HepG2 (cell line): Measurements from ENCODE around the gene DMRT3. TPM values are rescaled to one million over a fixed set of nuclear protein-coding genes. Genes with fewer than 3 reads are reported as not detected.

Experiments
- ATAC-seq: fragments of 200-7000 bp; cut with Tn5 transposase; 3 replicates; pipeline ENCODE4 v1.9.1; 2020; ENCODE audit warnings: mild to moderate bottlenecking, moderate library complexity
- BruUV-seq: library from RNA; stranded (reverse); fragments of 400-500 nt; replicated peaks from 2 replicates; lab custom pipeline; 2021; lab: Mats Ljungman, UMichigan
- CTCF ChIA-PET: fragments of 300-600 bp; formaldehyde crosslinking; extraction: SDS; loops from one replicate; lab custom pipeline; 2021; ENCODE audit warnings: low total read pairs, inconsistent platforms, low intra/inter-chr PET ratio; lab: Yijun Ruan, JAX
- POLR2A ChIA-PET: fragments of 350-600 bp; sonication (Branson Sonifier 250); formaldehyde crosslinking; loops from one replicate; lab custom pipeline; 2020; ENCODE audit warnings: antibody characterized with exemption, inconsistent platforms; lab: Yijun Ruan, JAX
- DNase-seq: peaks from one replicate; pipeline ENCODE4 v3.0.0-alpha.2; 2015; ENCODE audit warnings: low spot score
- FAIRE-seq: peaks from 3 replicates; lab custom pipeline; 2011; peaks lifted over from hg19 to GRCh38; lab: Jason Lieb, UNC
- H2AFZ ChIP-seq: one replicate; pipeline ENCODE4 v1.6.1; 2011; ENCODE audit warnings: low read length, inconsistent platforms
- H3K27ac ChIP-seq: fragments of 300-600 bp; 3 replicates; pipeline ENCODE4 v1.8.0; 2011; ENCODE audit warnings: mixed run types, mild to moderate bottlenecking, mixed read lengths, low read length, inconsistent platforms; ENCODE audit not compliant: insufficient read depth; ENCODE audit errors: extremely low read length
- H3K27me3 ChIP-seq, 2 experiments: fragments of 200-600 bp in 1 of 2; 2 replicates in 1 of 2; 3 replicates in 1 of 2; pipeline versions ENCODE4 v1.6.0 to v1.8.0; 2011; ENCODE audit warnings: low read length in 2 of 2, mild to moderate bottlenecking in 2 of 2, moderate library complexity in 2 of 2, inconsistent platforms in 1 of 2; ENCODE audit not compliant: insufficient read depth in 2 of 2, control insufficient read depth in 1 of 2
- H3K36me3 ChIP-seq, 2 experiments: fragments of 200-600 bp in 1 of 2; replicated peaks in 1 of 2; 2 replicates in 1 of 2; 3 replicates in 1 of 2; pipeline versions ENCODE4 v1.5.1 to v1.8.0; 2011; ENCODE audit warnings: low read length in 2 of 2, inconsistent platforms in 1 of 2; ENCODE audit not compliant: insufficient read depth in 2 of 2, control insufficient read depth in 1 of 2
- H3K4me1 ChIP-seq: 2 replicates; pipeline ENCODE4 v1.5.1; 2012; ENCODE audit warnings: low read length, inconsistent platforms; ENCODE audit not compliant: insufficient read depth
- H3K4me2 ChIP-seq: 2 replicates; pipeline ENCODE4 v1.6.0; 2011; ENCODE audit warnings: low read depth, low read length, inconsistent platforms
- H3K4me3 ChIP-seq, 3 experiments: fragments of 200-600 bp in 1 of 3; sonication (generic), shearing (Covaris generic) in 1 of 3; replicated peaks in 1 of 3; 2 replicates each; pipeline ENCODE4 v1.5.1; 2011 to 2016; ENCODE audit warnings: low read length in 3 of 3, inconsistent platforms in 2 of 3, low read depth in 2 of 3, mild to moderate bottlenecking in 2 of 3, control low read depth in 1 of 3, mixed read lengths in 1 of 3; ENCODE audit not compliant: insufficient read depth in 1 of 3
- H3K79me2 ChIP-seq: one replicate; pipeline ENCODE4 v1.6.1; 2011; ENCODE audit warnings: low read length, inconsistent platforms; ENCODE audit not compliant: insufficient read depth
- H3K9ac ChIP-seq: 2 replicates; pipeline ENCODE4 v1.6.0; 2011; ENCODE audit warnings: mild to moderate bottlenecking, low read depth, low read length, inconsistent platforms; ENCODE audit not compliant: insufficient read depth
- H3K9me3 ChIP-seq: 2 replicates; pipeline ENCODE4 v1.5.1; 2012; ENCODE audit warnings: mild to moderate bottlenecking, low read length
- H4K20me1 ChIP-seq: 2 replicates; pipeline ENCODE4 v1.6.0; 2011; ENCODE audit warnings: inconsistent platforms, mild to moderate bottlenecking, low read length, moderate library complexity; ENCODE audit not compliant: insufficient read depth
- E2F1 ChIP-seq: sonication (generic); formaldehyde crosslinking; IDR thresholded peaks from 2 replicates; pipeline ENCODE4 v1.5.0; 2020; ENCODE audit warnings: missing genetic modification reagents
- PRDM10 ChIP-seq: sonication (generic); formaldehyde crosslinking; IDR thresholded peaks from 2 replicates; pipeline ENCODE4 v1.4.0; 2020; ENCODE audit warnings: low read depth, missing genetic modification reagents
- THRA ChIP-seq: sonication (generic); formaldehyde crosslinking; IDR thresholded peaks from 2 replicates; pipeline ENCODE4 v1.4.0; 2020; ENCODE audit warnings: missing genetic modification reagents, borderline replicate concordance
- ZKSCAN8 ChIP-seq: IDR thresholded peaks from 2 replicates; pipeline ENCODE4 v1.6.1; 2016; ENCODE audit warnings: borderline replicate concordance, missing genetic modification reagents, missing compliant biosample characterization
- ZNF550 ChIP-seq: sonication (generic); formaldehyde crosslinking; IDR thresholded peaks from 2 replicates; pipeline ENCODE4 v1.4.0; 2020; ENCODE audit warnings: mild to moderate bottlenecking, missing genetic modification reagents, borderline replicate concordance
- ZNF737 ChIP-seq: sonication (generic); formaldehyde crosslinking; IDR thresholded peaks from 2 replicates; pipeline ENCODE4 v1.5.0; 2020; ENCODE audit warnings: missing genetic modification reagents, mild to moderate bottlenecking, borderline replicate concordance
- ZNF878 ChIP-seq: sonication (generic); formaldehyde crosslinking; IDR thresholded peaks from 2 replicates; pipeline ENCODE4 v1.8.1; 2023; ENCODE audit warnings: mild to moderate bottlenecking, missing genetic modification reagents, moderate library complexity
- ZSCAN29 ChIP-seq: sonication (generic); formaldehyde crosslinking; conservative IDR thresholded peaks from 2 replicates; pipeline ENCODE4 v1.4.0; 2020; ENCODE audit warnings: mild to moderate bottlenecking, missing genetic modification reagents
- WGBS: methylation state at CpG from one replicate; pipeline ENCODE4 v1.1.6; 2017; ENCODE audit warnings: low lambda C conversion rate; 5-methylcytosine and 5-hydroxymethylcytosine counted together
- in situ Hi-C: cut with HindIII; loops from 2 replicates; pipeline ENCODE4 v1.10.0; 2017; ENCODE audit warnings: low pct_unique_long_range_greater_than_20kb; ENCODE audit not compliant: extremely low pct_ligation_motif_present
- intact Hi-C: fragments of 100-400 bp; cut with micrococcal nuclease; formaldehyde crosslinking; loops from one replicate; pipeline ENCODE4 v1.10.0; 2022; ENCODE audit not compliant: unreplicated experiment
- polyA plus RNA-seq, 8 experiments: library from polyadenylated mRNA; depleted of rRNA in 3 of 8; stranded (reverse) in 7 of 8; unstranded in 1 of 8; fragments of >200 nt; fragmentation: Illumina TruSeq in 4 of 8; extraction: Trizol in 4 of 8; gene quantifications; 2 replicates each; pipeline versions ENCODE4 v1.2.1 to v1.2.3, GENCODE V29; 2011 to 2016; ENCODE audit warnings: low read depth in 4 of 8, missing spikeins in 1 of 8, mixed read lengths in 1 of 8; ENCODE audit not compliant: insufficient read depth in 1 of 8
- total RNA-seq, 5 experiments: library from RNA; depleted of rRNA; stranded (reverse); fragments of >200 nt; fragmentation: Illumina TruSeq; extraction: Trizol; gene quantifications; 2 replicates each; pipeline ENCODE4 v1.2.3, GENCODE V29; 2016; ENCODE audit warnings: low read depth in 1 of 5
- TF ChIP-seq, protein P1 (sequence below): sonication (generic); formaldehyde crosslinking; IDR thresholded peaks from 2 replicates; pipeline ENCODE4 v1.9.0; 2021; ENCODE audit warnings: missing genetic modification reagents, borderline replicate concordance
- TF ChIP-seq, protein P2 (sequence below): sonication (generic); formaldehyde crosslinking; IDR thresholded peaks from 2 replicates; pipeline ENCODE4 v1.4.0; 2020; ENCODE audit warnings: mild to moderate bottlenecking, missing genetic modification reagents
- TF ChIP-seq, protein P3 (sequence below): sonication (generic); formaldehyde crosslinking; conservative IDR thresholded peaks from 2 replicates; pipeline ENCODE4 v1.4.0; 2020; ENCODE audit warnings: missing genetic modification reagents
- TF ChIP-seq, protein P4 (sequence below): sonication (generic); formaldehyde crosslinking; IDR thresholded peaks from 2 replicates; pipeline ENCODE4 v1.4.0; 2020; ENCODE audit warnings: missing genetic modification reagents

DMRT3 gene
- total and polyA plus RNA-seq, 2 of the 13 experiments (the other 11 are each of a cell fraction or from before 2014, with no cell fraction given), result not detected

GRCh38 chr9:959105-959504 lies 17.4 kb upstream of the DMRT3 start:
- no peaks in the 10 kb centered on the region for H3K4me1 ChIP-seq
- no peaks in the 10 kb centered on the region for H4K20me1 ChIP-seq
- H3K4me3 ChIP-seq, result no peak overlapping the region
- H3K79me2 ChIP-seq, result no peaks in the 10 kb centered on the region
- intact Hi-C loops (no loop called here), in situ Hi-C loops (no loop called here)
- no peak overlapping the region for H3K4me2 ChIP-seq
- no peaks in the 10 kb centered on the region for H3K9me3 ChIP-seq
- no peak overlapping the region for H3K27ac ChIP-seq
- WGBS, result 19% methylated on average over 4 of the region's 4 CpGs
- FAIRE-seq (no peak), DNase-seq (no peak), ATAC-seq (no peak)
- ChIA-PET POLR2A (no interaction called here), CTCF (no interaction called here)
- peaks cover 1 to 15% of the 10 kb centered on the region in 2 experiments; a peak in 3 of 5 replicates for H3K27me3 ChIP-seq
- no TSS peak for BruUV-seq
- no peak overlapping the region for H3K9ac ChIP-seq
- H3K36me3 ChIP-seq, result no peaks in the 10 kb centered on the region
- H2AFZ ChIP-seq, result no peak overlapping the region
- TF ChIP-seq, protein P1, sequence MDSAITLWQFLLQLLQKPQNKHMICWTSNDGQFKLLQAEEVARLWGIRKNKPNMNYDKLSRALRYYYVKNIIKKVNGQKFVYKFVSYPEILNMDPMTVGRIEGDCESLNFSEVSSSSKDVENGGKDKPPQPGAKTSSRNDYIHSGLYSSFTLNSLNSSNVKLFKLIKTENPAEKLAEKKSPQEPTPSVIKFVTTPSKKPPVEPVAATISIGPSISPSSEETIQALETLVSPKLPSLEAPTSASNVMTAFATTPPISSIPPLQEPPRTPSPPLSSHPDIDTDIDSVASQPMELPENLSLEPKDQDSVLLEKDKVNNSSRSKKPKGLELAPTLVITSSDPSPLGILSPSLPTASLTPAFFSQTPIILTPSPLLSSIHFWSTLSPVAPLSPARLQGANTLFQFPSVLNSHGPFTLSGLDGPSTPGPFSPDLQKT (CRISPR knock-in tag), result no peak
- TF ChIP-seq, protein P2, sequence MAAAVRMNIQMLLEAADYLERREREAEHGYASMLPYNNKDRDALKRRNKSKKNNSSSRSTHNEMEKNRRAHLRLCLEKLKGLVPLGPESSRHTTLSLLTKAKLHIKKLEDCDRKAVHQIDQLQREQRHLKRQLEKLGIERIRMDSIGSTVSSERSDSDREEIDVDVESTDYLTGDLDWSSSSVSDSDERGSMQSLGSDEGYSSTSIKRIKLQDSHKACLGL (CRISPR knock-in tag), result no peak
- TF ChIP-seq E2F1 (CRISPR knock-in tag) (no peak), ZKSCAN8 (CRISPR knock-in tag) (no peak), PRDM10 (CRISPR knock-in tag) (no peak), ZNF550 (no peak), ZSCAN29 (CRISPR knock-in tag) (no peak), THRA (CRISPR knock-in tag) (no peak), ZNF737 (no peak), ZNF878 (CRISPR knock-in tag) (no peak)
- TF ChIP-seq, protein P3, sequence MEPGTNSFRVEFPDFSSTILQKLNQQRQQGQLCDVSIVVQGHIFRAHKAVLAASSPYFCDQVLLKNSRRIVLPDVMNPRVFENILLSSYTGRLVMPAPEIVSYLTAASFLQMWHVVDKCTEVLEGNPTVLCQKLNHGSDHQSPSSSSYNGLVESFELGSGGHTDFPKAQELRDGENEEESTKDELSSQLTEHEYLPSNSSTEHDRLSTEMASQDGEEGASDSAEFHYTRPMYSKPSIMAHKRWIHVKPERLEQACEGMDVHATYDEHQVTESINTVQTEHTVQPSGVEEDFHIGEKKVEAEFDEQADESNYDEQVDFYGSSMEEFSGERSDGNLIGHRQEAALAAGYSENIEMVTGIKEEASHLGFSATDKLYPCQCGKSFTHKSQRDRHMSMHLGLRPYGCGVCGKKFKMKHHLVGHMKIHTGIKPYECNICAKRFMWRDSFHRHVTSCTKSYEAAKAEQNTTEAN, result no peak
- TF ChIP-seq, protein P4, sequence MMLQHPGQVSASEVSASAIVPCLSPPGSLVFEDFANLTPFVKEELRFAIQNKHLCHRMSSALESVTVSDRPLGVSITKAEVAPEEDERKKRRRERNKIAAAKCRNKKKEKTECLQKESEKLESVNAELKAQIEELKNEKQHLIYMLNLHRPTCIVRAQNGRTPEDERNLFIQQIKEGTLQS (CRISPR knock-in tag), result no peak
